Measurements from ENCODE around the gene RNU5D-1.
"Not testable (repeated sequence)": the region's sequence is repeated elsewhere in the genome, so short reads cannot be mapped to it uniquely, and the experiment has no call there.

RNU5D-1 gene

DNA sequence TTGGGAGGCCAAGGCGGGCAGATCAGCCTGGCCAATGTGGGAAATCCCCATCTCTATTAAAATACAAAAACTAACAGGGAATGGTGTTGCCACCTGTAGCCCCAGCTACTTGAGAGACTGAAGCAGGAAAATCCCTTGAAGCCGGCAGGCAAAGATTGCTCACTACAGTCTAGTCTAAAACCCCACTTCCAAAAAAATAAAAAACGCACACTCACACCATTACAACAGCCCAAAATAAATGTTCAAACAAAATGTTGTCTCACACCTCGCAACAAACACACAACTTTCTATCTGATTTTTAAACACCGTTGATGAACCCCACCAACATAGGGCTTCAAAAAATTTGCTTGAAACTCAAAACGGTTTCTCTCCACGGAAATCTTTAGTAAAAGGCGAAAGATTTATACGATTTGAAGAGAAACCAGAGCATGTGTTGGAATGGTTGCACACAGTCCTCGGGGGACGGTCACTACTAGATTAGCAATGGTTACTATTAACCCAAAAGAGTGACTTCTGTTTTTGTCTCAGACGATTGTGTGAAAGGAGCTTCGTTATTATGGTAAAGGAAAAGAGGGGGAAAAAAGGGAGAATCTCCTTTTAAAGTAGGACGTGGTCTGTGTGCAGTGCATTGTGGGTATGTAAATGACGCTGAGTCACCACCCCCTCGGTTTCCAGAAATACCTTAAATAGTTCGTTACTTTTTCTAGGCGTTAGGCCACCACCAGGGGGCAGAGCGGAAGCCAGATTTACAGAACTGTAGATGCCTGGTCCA, at the start of gene RNU5D-1:
Gene RNU5D-1 (minus strand): TSS at position 430 of the 772 bp plus-strand sequence.
- peak; percentile 95 for DNase-seq

DNA sequence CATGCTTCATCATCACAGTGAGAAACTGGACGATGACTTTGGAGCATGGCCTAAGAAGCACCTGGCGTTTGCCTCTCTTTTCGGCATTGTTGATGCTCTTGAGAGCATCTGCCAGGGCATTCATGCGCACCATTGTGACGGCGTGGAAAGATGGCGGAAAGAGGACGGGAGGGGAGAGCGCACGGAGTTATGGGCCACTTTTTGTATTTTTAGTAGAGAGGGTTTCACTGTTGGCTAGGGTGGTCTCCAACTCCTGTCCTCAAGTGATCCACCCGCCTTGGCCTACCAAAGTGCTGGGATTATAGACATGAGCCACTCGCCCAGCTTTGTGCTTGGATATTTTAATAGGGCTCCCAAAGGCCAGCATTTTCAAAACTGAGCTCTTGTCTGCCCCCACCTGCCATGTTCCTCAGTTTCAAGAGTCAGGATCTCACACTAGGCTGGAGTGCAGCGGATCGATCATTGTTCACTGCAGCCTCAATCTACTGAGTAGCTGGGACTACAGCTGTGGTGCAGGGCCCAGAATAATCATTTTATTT, 49.7 kb upstream of the RNU5D-1 start:
- no peak for DNase-seq

DNA sequence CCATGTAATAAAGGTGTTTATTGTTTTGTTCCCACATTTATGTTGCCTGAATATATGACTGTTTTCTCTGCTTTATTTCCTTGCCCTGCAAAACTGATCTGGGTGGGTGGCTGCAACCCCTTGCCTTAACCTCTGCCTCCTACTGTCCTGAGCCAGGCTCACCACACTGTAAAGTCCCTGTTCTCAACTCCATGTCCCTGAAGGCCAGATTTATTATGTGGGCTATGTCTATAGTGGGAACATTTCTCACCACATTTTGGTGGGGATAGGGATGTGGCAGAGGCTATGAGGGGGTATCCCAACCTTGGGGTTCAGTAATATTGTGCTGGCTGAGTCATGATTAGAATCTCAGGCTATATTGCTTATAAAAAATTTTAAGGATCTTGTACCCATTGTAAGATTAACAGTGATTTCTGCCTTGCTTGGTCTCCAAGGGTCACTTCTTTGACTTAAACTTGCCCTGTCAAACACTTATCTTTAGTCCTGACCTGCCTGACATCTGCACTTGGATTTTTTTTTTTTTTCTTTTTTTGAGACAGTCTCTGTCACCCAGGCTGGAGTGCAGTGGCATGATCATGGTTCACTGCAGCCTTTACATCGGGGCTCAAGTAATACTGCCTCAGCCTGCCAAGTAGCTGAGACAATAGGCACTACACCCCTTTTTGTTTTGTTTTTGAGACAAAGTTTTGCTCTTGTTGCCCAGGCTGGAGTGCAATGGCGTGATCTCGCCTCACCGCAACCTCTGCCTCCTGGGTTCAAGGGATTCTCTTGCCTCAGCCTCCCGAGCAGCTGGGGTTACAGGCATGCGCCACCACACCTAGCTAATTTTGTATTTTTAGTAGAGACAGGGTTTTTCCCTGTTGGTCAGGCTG, 48.0 kb upstream of the RNU5D-1 start:
- DNase-seq = no peak

DNA sequence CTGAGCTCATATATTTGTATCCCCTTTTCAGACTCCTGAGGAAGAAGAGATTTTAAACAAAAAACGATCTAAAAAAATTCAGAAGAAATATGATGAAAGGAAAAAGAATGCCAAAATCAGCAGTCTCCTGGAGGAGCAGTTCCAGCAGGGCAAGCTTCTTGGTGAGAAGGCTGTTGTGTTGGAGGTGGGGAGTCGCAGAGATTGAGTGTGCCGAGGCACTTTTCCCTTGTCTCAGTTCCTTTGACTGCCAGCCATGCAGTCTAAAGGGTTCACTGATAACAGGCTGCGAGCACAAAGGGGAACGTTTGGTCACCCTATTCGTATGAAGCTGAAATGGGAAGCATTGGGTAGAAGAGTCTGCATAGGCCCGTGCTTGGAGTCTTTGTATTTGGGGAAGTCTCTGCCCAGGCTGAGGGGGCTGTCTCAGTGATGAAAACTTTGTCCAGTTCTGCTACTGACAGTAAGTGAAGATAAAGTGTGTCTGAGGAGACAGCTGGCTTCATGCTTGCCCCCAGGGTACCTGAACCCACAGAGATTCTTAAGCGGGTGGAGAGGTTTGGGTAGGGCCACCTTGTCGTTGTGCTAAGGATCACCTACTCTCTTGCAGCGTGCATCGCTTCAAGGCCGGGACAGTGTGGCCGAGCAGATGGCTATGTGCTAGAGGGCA, 47.1 kb upstream of the RNU5D-1 start:
- no peak for DNase-seq

DNA sequence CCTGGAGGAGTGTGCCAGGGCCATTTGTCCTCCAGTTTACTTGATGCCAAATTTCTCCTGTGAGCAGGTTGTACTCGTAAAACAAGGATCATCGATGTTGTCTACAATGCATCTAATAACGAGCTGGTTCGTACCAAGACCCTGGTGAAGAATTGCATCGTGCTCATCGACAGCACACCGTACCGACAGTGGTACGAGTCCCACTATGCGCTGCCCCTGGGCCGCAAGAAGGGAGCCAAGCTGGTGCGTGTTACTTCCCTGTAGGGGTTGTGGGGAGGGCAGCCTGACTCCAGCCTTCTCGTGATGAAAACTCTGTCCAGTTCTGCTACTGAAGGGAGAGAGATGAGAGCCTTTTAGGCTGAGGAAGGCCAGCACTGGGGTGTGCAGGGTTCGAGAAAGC, 46.6 kb upstream of the RNU5D-1 start:
- DNase-seq = no peak

DNA sequence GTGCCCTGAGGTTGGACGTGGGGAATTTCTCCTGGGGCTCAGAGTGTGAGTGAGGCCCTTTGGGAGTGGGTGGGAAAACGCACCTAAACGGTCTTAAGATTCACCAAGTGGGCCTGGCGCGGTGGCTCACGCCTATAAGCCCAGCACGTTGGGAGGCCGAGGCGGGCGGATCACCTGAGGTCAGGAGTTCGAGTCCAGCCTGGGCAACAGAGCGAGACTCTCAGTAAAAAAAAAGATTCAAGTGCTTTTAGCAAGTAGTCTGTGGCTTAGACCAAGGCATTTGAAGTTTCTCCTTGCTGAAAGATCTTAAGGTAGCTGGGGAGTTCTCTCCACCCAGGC, 45.7 kb upstream of the RNU5D-1 start:
- DNase-seq = no peak

DNA sequence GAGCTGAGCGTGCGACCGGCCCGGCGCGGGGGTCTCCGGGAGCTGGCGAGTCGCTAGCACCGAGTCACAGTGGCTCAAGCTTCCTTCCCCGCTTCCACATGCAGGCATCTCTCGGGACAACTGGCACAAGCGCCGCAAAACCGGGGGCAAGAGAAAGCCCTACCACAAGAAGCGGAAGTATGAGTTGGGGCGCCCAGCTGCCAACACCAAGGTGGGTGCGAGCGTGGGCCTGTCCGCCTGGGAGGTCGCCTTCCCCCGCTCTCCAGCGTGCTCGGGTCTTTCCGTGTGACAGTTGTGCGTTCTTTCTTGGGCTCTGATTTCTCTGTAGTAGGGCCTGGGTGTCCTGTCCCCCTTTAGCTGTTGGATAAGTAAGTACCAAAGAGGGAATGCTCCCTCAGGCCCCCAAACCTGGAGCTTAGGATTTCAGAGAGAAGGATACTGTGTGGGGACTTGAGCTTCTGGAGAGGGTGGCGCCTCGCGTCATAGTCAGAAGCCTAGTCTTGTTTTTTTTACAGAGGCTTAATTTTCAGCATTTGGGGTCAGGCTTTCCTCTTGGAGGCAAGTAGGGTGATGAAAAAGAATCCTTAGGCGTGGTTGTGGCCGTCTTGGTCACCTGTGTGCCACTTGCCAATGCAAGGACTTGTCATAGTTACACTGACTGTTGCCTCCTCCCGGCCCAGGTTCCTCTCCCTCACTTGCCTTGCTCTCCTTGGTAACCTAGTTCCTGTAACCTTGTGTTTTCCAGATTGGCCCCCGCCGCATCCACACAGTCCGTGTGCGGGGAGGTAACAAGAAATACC, 45.2 kb upstream of the RNU5D-1 start:
- DNase-seq = peak; percentile 51

DNA sequence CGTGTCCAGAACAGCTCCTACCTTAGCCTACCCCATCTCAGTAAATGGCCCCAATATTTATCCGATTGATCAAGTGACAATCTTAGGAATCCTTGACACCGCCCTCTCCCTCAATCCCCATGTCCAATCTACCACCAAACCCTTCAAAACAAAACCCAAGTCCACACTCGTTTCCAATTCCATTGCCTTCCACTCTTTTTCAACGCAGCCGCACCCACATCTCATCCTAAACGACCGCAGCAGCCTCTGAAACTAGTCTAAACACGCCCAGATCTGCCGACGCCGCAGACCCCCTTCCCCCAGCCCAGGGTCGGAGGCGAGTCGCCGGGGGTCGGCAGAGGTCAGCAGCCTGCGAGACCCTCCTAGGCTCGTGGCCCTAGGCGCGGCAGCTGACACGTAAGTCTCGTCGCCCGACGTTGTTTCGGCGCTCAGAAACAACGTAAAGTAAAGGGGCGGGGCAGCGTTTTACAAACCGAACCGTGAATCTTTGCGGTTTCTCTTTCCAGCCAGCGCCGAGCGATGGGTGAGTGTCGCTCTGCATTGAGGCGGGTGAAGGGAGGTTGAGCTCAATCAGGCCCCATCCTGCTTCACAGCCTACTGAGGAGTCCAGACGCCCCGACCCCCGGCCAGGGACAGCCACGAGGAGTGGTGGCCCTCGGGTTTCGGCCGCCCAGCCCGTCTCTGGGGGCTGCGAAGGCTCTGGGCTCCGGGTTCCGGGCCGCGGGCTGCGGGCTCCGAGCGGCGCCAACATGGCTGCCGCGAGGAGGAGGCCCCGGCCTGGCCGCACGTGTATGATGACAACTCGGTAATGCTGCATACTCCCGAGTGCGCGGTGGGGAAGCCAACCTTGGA, 44.3 kb upstream of the RNU5D-1 start, which contains the start of gene RPS8:
Gene RPS8 (plus strand): TSS at position 463 of the 852 bp plus-strand sequence. CDS start 57 bp downstream, at position 520.
- DNase-seq = peak; percentile 86

DNA sequence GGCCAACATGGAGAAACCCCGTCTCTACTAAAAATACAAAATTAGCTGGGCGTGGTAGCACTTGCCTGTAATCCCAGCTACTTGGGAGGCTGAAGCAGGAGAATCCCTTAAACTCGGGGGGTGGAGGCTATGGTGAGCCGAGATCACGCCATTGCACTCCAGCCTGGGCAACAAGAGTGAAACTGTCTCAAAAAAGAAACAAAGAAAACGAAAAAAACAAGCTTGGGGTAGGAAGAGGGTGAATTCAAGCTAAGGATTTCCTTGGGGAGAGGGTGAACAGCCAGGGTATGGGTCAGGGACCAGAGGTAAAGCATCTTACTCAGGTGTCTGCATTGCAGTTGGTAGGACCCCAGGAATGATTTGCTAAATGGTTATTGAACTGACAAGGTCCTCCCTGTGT, 35.5 kb upstream of the RNU5D-1 start:
- not testable (repeated sequence) for DNase-seq

DNA sequence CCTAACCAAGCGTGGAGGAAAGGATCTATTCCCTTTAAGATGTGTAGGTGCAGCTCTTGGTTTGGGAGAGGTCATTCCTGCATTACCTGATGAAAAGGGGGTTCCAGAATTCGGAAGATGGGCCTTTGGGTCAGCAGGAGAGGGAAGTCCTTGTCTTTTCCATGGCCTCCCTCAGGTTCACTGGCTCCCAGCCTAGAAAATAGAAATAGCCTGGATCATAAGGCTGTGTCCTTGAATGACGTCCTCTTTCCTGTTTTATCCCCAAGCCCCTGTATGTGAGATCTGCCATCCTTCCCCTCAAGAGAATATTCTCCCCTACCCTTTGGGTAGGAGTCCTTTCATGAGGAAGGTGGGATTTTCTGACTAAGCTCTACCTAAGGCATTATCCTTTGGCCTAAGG, 29.9 kb upstream of the RNU5D-1 start:
- no peak for DNase-seq

DNA sequence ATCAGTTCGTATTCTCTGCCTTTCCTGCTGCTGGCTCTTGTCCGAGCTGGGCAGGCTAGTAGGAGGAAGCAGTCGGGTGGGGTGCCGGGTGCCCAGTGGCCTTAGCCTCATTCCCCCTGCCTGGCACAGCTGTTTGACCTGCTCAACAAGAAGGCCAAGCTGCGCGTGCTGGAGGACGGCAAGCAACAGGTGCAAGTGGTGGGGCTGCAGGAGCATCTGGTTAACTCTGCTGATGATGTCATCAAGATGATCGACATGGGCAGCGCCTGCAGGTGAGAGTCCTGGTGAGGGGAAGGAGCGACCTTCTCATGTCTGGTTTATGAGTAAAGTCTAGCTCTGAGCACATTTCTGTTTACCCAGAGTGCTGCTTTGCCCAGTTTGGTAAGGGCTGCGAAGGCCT, 28.1 kb upstream of the RNU5D-1 start:
- DNase-seq = no peak

DNA sequence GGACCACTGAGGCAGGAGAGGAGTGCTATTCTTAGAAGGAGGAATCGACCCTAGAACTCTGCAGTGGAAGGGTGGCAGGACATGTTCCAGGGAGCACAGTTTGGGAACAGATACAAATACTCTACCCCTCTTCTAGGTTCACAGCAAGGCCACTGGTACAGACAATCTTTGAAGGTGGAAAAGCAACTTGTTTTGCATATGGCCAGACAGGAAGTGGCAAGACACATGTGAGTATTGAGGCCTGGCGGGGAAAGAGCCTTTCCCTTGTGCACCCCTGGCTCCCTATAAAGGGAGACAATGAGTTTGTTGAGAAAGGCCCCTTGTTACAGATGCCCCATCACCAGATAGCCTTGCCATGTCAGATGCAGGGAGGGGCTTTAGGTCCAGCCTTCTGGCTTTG, 26.4 kb upstream of the RNU5D-1 start:
- no peak for DNase-seq

DNA sequence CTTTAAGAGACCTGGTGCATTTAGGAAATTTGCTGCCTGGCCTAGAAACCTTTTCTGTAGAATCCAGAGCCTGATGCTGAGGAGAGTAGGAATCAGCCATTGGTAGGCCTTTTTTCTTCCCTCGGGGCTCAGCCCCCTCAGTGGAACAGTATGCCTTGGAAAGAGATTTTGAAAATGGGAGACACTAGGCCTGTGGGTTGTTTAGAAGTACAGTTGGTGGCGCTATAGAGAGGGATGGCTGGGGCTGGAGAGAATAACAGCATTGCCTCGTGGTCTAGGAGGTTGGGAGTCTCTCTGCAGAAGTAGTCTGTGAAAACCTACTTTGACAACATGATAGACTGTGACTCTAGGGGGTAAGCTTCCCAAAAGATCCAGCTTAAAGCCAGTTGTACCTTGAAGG, 16.9 kb upstream of the RNU5D-1 start:
- DNase-seq = no peak

DNA sequence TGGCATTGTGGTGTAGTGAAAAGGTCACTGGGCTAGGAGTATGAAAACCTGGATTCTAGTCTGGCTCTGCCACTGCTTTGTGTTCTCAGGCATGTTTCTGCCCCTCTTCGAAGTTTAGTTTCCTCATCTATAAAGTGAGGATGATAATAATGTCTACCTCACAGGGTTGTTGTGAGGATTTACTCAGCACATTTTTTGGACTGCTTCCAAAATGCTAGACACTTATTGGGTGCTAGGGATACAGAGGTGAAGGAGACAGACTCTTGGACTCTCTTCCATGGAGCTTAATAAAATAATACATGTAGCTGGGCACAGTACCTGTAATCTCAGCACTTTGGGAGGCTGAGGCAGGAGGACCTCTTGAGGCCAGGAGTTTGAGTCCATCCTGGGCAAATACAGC, 12.2 kb upstream of the RNU5D-1 start:
- DNase-seq = no peak

DNA sequence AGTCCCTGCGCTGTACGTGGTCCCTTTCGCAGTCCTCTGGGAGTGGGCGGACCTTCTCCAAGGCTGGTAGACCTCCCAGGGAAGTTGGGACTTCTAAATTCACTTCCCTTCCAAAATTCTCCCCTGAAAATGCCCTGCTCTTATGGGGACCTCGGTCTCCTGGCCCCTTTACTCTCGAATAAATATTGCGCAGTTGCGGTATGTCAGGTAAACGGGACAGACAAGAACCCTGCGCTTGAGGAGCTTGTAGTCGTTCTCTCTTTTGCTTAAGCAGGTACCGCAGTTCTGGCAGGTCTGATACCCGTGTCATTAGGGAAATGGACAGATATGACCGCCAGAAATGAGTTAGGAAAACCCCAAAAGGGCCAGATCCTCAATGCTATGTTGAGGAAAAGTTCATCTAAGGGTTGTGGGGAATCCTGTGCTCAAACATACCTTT, 9.2 kb upstream of the RNU5D-1 start:
- no peak for DNase-seq

DNA sequence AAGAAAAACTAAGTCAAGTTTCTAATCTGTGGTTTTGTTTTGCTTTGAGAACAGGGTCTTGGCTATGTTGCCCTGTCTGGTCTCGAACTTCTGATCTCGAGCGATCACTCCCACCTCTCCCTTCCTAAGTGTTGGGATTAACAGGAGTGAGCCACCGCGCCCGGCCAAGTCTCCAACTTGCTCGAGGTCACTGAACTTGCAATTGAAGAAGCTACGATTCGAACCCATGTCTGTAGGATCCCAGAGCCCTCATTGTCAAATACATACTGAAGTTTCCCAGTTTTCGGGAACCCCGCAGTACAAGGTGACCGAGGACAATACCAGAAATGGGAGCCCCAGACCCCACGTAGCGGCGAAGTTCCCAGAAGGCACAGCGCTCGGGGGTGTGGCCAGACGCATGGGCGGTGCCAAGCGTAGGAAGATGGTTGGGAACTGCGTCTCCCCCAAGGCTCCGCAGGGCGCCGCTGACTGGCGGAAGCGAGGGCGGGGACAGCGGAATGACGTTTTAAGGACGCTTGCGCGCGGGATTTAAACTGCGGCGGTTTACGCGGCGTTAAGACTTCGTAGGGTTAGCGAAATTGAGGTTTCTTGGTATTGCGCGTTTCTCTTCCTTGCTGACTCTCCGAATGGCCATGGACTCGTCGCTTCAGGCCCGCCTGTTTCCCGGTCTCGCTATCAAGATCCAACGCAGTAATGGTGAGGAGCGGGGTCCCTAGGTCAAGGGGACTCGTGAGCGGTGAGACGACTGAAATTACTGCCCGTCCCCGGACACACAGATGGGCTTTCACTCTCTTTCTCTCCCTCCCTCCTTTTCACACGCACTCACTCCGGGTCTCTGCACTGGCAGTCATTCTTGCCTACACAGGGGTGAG, 8.6 kb upstream of the RNU5D-1 start, which contains the start of gene KIF2C:
Gene KIF2C (plus strand): TSS at position 531 of the 872 bp plus-strand sequence. CDS start 96 bp downstream, at position 627.
- DNase-seq = peak; percentile 97

DNA sequence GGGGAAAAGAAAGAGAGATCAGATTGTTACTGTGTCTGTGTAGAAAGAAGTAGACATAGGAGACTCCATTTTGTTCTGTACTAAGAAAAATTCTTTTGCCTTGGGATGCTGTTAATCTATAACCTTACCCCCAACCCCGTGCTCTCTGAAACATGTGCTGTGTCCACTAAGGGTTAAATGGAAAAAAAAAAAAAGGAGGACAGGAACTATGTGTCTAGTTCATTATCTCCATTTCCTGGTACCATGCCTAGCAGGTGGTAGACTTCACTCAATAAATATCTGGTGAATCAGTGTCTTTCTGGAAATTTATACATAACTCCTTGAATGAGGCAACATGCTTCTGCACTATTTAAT, 8.0 kb upstream of the RNU5D-1 start:
- not testable (repeated sequence) for DNase-seq

DNA sequence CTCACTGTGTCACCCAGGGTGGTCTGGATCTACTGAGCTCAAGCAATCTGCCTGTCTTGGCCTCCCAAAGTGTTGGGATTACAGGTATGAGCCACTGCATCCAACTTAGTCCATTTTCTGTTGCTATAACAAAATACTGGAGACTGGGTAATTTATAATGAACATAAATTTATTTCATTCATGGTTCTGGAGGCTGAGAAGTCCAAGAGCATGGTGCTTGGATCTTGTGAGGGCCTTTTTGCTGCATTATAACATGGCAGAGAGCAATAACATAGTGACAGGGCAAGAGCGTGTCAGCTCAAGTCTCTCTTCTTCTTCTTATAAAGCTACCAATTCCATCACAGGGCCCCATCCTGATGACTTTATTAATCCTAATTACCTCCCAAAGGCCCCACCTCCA, 5.0 kb upstream of the RNU5D-1 start:
- no peak for DNase-seq

DNA sequence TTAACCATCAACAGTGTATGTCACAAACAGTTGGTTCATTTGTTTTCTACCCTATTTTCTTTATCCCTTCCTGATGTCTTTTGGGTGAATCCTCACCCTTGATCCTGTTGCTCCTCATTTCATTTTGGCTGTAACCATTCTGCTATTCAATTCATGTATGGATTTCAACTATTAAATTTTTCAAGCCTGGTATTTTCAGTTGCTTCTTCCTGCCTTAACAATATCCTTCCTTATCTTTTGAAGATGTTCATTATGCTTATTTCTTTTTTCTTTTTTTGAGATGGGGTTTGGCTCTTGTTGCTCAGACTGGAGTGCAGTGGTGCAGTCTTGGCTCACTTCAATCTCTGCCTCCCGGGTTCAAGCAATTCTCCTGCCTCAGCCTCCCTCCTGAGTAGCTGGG, 2.8 kb upstream of the RNU5D-1 start:
- DNase-seq = no peak

DNA sequence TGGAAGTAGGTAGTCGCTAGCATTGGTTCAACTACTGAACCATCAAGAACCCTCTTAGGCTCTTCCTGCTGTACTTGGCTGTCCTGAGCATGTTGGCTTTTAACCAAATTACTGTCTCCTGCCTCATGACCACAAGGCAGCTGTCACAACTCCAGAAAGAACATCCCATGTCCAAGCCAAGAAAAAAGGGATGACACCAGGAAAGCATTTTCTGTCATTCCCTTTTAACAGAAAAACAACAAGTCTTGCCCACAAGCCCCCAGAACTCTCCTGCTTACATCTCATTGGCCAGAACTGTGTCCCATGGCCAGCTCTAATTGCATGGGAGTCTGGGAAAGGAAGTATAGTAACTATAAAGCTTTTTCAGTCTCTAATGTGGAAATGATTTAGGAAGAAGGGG, 2.4 kb upstream of the RNU5D-1 start:
- no peak for DNase-seq
